ENCODE data around the gene VMP1.
"Not testable (repeated sequence)": the region's sequence is repeated elsewhere in the genome, so short reads cannot be mapped to it uniquely, and the experiment has no call there.

VMP1 gene

DNA sequence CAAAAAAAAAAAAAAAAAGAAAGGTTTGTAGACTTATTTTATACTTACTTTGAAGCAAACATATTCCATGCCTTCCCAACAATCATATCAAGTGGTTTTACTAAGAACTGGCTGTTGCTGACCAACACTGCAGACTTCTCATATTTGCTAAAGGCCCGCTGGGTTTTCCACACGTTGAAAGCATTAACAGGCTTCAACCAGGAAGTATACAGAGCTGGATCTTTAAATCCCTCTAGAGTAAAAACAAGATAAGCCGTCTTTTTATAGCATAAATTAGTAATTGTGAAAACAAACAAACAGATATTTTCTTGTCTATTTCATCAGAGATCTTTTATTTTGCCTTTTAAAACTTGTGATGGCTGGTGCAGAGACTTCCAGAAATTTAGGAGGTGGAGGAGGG, 156.2 kb downstream of the VMP1 start:
- DNase-seq (ENCODE audit: low read depth): no peak

DNA sequence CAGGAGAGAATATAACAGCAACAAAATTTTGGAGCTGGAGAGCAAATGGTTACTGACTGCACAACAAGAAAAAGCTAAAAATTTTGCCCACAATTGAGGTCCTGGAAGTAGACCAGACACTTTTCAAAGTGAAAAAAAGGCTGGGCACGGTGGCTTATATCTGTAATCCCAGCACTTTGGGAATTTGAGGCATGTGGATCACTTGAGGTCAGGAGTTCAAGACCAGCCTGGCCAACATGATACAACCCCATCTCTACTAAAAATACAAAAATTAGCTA, 162.4 kb downstream of the VMP1 start:
- DNase-seq (ENCODE audit: low read depth): no peak

DNA sequence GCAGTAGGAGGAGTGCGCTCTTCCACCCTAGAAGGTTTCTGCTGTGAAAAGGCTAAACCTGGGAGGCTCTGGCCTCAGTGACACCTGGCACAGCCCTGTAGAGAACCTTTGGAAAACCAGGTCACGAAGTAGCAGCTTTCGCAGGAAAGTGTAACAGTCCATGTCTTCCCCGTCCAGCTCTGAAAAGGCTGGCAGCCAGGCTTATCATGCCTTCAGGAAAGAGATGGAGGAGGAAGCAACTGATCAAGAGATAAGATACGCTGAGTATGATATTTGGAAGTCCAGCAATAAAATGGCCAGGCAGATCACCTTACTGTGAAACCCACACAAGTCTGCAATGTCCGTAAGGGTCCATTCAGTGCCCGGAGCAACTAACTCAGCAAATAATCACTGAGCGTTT, 163.0 kb downstream of the VMP1 start:
- DNase-seq (ENCODE audit: low read depth): no peak

DNA sequence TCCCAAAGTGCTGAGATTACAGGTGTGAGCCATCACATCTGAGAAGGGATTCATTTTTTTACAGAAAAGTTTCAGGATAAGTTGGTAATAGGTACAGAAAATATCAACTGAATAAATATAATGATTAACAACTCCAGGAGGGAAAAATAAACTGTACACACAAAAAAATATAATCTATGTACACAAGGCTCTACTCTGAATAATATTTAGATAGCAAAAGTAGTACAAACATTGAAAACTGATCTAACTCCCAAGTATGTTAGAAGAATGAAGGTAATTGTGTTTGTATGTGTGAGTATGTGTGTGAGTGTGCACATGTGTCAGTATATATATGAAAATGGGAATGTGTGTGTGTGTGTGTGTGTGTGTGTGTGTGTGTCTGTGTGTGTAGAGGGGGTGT, 164.9 kb downstream of the VMP1 start:
- no peak for DNase-seq (ENCODE audit: low read depth)

DNA sequence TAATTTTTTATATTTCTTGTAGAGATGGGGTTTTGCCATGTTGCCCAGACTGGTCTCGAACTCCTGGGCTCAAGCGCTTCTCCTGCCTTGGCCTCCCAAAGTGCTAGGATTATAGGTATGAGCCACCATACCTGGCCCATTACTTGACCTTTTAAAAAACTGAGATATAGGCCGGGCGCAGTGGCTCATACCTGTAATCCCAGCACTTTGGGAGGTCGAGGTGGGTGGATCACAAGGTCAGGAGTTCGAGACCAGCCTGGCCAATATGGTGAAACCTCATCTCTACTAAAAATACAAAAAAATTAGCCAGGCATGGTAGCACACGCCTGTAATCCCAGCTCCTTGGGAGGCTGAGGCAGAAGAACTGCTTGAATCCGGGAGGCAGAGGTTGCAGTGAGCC, 166.0 kb downstream of the VMP1 start:
- DNase-seq (ENCODE audit: low read depth): not testable (repeated sequence)

DNA sequence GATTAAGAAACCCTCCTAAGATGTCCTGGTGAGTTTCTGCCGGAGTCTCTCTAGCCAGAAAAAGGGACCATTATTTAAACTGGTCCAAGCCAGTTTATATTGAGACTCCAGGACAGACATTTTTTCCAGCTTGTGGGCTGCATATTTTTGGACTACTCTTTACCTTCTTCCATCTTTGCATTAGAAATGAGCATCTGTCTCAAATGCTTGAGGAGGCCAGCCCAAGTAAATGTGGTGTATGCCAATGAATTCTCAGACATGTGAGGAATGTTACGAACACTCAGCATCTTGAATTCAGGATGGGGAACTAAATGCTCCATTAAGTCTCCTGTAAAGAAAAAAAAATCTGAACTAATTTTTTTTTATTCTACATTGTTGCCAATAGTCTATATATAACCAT, 166.9 kb downstream of the VMP1 start:
- no peak for DNase-seq (ENCODE audit: low read depth)

DNA sequence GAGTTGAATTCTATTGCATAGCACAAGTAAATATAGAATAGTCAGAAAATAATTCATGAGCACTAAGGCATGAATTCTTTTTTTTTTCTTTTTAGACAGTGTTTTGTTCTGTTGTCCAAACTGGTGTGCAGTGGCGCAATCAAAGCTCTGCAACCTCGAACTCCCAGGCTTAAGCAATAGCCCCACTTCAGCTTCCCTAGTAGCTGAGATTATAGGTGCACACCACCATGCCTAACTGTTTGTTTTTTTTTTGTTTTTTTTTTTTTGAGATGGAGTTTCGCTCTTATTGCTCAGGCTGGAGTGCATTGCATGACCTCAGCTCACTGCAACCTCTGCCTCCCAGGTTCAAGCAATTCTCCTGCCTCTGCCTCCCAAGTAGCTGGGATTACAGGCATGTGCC, 168.7 kb downstream of the VMP1 start:
- no peak for DNase-seq (ENCODE audit: low read depth)

DNA sequence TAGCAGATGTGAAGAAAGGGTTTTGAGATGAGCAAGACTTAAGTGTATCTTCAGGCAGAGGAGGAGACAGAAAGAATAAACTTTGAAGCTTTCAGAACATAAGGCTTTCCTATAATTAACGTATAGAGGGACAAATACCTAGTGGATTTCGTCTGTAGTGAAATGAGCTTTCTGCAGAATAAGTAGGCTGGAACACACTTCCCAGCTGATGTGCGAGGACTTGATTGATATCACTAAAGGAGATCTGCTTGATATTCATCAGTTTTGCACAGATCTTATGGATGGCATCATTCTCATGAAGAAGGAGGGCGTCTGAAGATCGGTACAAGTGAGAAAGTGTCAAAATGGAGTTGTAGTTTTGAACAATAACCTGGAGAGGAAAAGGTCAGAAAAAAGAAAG, 170.5 kb downstream of the VMP1 start:
- no peak for DNase-seq (ENCODE audit: low read depth)

DNA sequence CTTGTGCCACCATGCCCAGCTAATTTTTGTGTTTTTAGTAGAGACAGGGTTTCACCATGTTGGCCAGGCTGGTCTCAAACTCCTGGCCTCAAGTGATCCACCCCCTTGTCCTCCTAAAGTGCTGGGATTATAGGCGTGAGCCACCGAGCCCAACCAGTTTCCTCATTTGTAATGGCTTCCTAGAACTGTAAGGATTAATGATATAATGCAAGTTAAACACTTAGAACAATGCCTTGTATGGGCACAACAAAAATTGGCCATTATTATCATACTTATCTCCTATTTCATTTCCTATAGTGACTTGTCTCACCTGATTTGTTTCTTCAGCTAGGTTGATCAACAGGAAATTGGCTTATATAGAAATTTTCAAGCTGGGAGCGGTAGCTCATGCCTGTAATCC, 171.2 kb downstream of the VMP1 start:
- no peak for DNase-seq (ENCODE audit: low read depth)

DNA sequence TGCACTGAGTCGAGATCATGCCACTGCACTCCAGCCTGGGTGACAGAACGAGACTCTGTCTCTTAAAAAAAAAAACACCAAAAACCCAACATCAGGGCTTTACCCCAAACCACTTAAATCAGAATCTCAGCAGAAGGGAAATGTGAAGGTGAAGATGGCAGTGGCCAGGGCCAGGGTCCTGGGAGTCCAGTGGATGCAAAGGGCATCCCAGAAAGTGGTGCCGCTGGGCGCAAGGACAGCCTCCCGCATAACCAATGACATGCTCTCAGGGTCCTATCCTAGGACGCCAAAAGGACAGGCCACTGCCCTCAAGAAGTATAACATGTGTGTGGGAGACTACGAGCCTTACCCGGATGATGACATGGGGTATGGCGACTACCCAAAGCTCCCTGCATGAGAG, 177.4 kb downstream of the VMP1 start:
- DNase-seq (ENCODE audit: low read depth): no peak

DNA sequence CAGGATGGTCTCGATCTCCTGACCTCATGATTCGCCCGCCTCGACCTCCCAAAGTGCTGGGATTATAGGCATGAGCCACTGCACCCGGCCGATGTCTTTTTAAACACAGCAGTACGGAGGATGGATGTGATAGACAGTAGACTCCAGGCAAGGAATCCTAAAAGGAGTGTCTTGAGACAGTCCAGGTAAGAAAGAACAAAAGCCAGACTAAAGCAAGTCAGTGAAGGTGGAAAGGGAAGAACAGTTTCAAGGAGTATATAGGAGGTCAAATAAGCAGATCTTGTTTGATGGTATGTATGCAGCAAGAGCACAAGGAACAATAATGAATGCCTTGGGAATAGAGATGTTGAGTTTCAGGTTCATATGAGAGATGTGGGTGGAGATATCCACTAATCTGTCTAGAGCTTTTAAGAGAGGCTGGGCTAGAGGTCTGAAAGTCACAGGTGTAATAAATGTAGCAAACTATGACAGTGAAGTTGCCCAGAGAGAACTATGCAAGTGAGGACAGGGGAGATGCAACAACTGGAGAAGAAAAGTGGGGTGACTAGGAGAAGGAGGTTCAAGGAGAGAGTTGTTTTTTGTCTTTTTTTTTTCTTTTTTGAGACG, 180.8 kb downstream of the VMP1 start:
- no peak for DNase-seq (ENCODE audit: low read depth)

DNA sequence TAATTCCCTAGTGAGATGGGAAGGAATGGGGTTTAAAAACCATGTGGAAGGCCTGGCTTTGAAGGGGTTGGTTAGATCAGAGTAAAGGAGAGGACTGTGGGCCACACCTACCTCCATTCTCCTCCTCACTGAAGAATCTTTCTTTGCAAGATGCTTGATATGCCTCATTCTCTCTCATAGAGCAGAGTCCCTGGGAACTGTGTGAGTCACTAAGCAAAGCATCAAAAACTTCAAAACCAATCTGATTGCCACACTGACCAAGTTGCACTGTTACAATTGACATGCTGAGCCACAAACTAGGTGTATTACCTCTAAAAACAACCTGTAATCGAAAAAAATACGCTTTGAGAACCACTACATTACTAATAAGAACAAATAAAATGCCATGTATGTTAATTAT, 183.3 kb downstream of the VMP1 start:
- no peak for DNase-seq (ENCODE audit: low read depth)

Data from T follicular helper cell (primary cell).